ENCODE measurements around the gene RRBP1. TPM values are rescaled to one million over a fixed set of nuclear protein-coding genes. Genes with fewer than 3 reads are reported as not detected.

Gene RRBP1
- total RNA-seq, 2 donors from 2014 or later: 112 to 148 TPM

- Histone ChIP-seq H3K9me3 (no peaks in the 10 kb centered on the region), H3K27me3 (replicated peaks; ENCODE audit: insufficient read depth) (no peaks in the 10 kb centered on the region), H3K27ac (peak overlapping the region; percentile 96 to 100), H3K36me3 (no peaks in the 10 kb centered on the region), H3K4me3 (peak overlapping the region; percentile 91 to 100), H3K4me1 (replicated peaks) (peaks cover 6% of the 10 kb centered on the region)
- 29% methylated on average over 7 of the region's 7 CpGs for WGBS
- intact Hi-C loops (cut with DNase I): loop anchor here (5.0 kb wide), 1 partner anchor 40 kb away; no protein-coding TSS in a partner anchor
- TF ChIP-seq CTCF (IDR thresholded peaks at IDR 0.05) (no peak), POLR2AphosphoS5 (IDR thresholded peaks at IDR 0.05) (no peak), POLR2A (IDR thresholded peaks at IDR 0.05) (no peak)
- no peak for DNase-seq (ENCODE audit: low spot score)
Observed at GRCh38 chr20:17572034-17572638, 109.9 kb downstream of the RRBP1 start.

GRCh38 chr20:17571153-17571527 is 110.9 kb downstream of the RRBP1 start:
- Histone ChIP-seq H3K4me3 (peak overlapping the region; percentile 91 to 100), H3K27me3 (replicated peaks; ENCODE audit: insufficient read depth) (no peaks in the 10 kb centered on the region), H3K36me3 (no peaks in the 10 kb centered on the region), H3K4me1 (replicated peaks) (peaks cover 6% of the 10 kb centered on the region), H3K9me3 (no peaks in the 10 kb centered on the region), H3K27ac (peak overlapping the region; percentile 96 to 100)
- intact Hi-C loops (cut with DNase I): loop anchor here (5.0 kb wide), 1 partner anchor 41 kb away; no protein-coding TSS in a partner anchor
- WGBS: 3% methylated on average over 6 of the region's 6 CpGs
- no peak for DNase-seq (ENCODE audit: low spot score)
- no peak for TF ChIP-seq POLR2A (IDR thresholded peaks at IDR 0.05)
- TF ChIP-seq POLR2AphosphoS5 (IDR thresholded peaks at IDR 0.05): no peak
- TF ChIP-seq CTCF (IDR thresholded peaks at IDR 0.05): no peak

GRCh38 chr20:17570347-17571152 is 111.5 kb downstream of the RRBP1 start:
- 2% methylated on average over 37 of the region's 43 CpGs for WGBS
- H3K4me1 ChIP-seq (replicated peaks): peaks cover 6% of the 10 kb centered on the region
- intact Hi-C loops (cut with DNase I): loop anchor here (5.0 kb wide), 1 partner anchor 42 kb away; no protein-coding TSS in a partner anchor
- no peaks in the 10 kb centered on the region for H3K36me3 ChIP-seq
- peak; percentile 54 for DNase-seq (ENCODE audit: low spot score)
- H3K4me3 ChIP-seq: peak overlapping the region; percentile 91 to 100
- H3K27me3 ChIP-seq (replicated peaks; ENCODE audit: insufficient read depth): no peaks in the 10 kb centered on the region
- no peaks in the 10 kb centered on the region for H3K9me3 ChIP-seq
- H3K27ac ChIP-seq: peak overlapping the region; percentile 96 to 100
- peak; percentile 15 for TF ChIP-seq POLR2A (IDR thresholded peaks at IDR 0.05)
- TF ChIP-seq CTCF (IDR thresholded peaks at IDR 0.05): no peak
- peak; percentile 44 for TF ChIP-seq POLR2AphosphoS5 (IDR thresholded peaks at IDR 0.05)

GRCh38 chr20:17569616-17570346 is 112.3 kb downstream of the RRBP1 start, which contains the start of gene DSTN:
Gene DSTN, plus strand, starts transcription at chr20:17570075. Its CDS starts 134 bp downstream, at chr20:17570209.
- no peaks in the 10 kb centered on the region for H3K27me3 ChIP-seq (replicated peaks; ENCODE audit: insufficient read depth)
- DNase-seq (ENCODE audit: low spot score): peak; percentile 93
- WGBS: under 1% methylated on average over 54 of the region's 70 CpGs
- intact Hi-C loops (cut with DNase I): loop anchor here (5.0 kb wide), 1 partner anchor 43 kb away; no protein-coding TSS in a partner anchor
- TF ChIP-seq POLR2AphosphoS5 (IDR thresholded peaks at IDR 0.05) (peak; percentile 91), POLR2A (IDR thresholded peaks at IDR 0.05) (peak; percentile 98), CTCF (IDR thresholded peaks at IDR 0.05) (peak in 1 of 4 experiments; percentile 22)
- no peaks in the 10 kb centered on the region for H3K9me3 ChIP-seq
- H3K36me3 ChIP-seq: no peaks in the 10 kb centered on the region
- H3K4me1 ChIP-seq (replicated peaks): peaks cover 6% of the 10 kb centered on the region
- H3K27ac ChIP-seq: peak within 1 kb of the TSS; percentile 96 to 100
- H3K4me3 ChIP-seq: peak within 1 kb of the TSS; percentile 91 to 100
